GF-D8 (cell line): ENCODE measurements around the gene DIMT1.

Experiments used
- DNase-seq: peaks from one replicate; lab custom pipeline; 2025; lab: John Stamatoyannopoulos, UW

DIMT1 gene

DNA sequence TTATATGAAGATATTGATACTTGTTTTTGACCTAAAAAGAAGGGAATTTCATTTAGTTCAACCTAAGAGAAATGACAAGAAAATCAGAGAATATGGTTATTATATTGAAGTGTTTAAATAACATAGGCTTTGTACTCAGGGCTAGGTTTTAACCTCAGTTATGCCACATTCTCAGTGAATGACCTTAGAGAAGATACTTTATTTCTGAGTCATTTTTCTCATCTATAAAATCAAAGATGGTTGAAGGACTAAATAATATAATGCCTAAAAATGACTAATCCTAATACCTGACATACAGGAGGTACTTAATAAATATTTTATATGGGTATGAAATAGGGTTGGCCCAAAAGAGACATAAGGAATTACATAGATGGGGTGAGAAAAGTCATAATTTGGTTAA is 32.3 kb downstream of the DIMT1 start:
- no peak for DNase-seq

DNA sequence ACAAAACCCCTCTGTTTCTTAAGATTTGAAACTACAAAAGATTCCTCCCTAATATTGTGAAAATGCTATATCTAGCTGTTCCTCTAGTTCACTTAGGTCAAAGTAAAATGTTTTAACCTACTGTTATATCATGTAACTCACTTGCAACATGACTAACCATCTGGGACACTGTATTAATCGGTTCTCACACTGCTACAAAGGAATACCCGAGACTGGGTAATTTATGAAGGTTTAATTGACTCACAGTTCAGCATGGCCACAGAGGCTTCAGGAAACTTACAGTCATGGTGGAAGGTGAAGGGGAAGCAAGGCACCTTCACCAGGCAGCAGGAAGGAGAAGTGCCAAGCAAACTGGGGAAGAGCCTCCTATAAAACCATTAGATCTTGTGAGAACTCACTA is 34.7 kb downstream of the DIMT1 start:
- DNase-seq: no peak

DNA sequence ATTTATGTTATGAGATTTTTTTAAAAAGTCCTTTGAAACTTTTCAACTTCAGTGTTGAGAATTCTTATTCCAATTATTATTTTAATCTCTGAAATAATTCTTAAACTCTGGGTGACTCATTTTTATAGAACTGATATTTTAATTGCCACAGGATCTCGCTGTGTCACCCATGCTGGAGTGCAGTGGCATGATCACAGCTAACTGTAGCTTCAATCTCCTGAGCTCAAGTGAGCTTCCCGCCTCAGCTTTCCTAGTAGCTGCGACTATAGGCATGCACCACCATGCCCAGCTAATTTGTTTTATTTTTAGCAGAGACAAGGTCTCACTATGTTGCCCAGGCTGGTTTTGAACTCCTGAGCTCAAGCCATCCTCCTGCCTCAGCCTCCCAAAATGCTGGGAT is 41.0 kb downstream of the DIMT1 start:
- no peak for DNase-seq

DNA sequence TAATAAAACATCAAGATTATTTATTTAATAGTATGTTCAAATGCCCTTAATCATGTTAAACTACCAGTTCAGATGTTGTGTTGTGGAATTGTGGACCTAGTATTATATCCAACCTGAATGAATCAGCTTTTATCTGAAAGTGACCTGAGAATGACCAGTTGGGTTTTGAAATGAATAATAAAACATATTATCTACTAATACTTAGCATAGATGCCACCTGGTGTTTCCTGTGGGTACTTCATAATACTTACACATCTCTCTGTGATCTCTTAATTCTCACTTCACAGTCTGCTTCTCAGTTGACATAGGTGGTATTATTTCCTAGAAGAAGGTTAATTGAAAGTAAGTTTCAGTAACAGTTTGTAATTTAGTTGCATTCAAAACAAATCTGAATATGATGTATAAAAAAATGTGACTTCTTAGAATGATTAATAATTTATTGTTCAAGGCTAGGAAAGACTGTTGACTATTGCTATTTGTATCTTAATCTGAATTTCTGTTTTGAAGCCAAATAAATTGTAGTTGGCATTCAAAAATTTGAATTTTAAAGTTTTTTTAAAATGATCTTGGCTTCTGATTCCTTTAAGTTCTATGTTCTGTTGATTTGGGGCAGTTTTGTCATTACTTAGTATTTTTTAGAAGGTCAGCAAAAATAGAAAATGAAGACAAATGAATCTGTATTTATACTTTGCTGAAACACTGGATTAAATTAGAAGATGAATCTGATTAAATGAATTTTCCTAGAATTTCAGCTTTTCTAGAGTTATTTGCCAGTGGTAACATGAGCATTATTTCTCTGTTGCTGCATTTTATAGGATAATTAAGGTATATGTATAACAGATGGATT is 49.5 kb downstream of the DIMT1 start:
- DNase-seq: no peak

DNA sequence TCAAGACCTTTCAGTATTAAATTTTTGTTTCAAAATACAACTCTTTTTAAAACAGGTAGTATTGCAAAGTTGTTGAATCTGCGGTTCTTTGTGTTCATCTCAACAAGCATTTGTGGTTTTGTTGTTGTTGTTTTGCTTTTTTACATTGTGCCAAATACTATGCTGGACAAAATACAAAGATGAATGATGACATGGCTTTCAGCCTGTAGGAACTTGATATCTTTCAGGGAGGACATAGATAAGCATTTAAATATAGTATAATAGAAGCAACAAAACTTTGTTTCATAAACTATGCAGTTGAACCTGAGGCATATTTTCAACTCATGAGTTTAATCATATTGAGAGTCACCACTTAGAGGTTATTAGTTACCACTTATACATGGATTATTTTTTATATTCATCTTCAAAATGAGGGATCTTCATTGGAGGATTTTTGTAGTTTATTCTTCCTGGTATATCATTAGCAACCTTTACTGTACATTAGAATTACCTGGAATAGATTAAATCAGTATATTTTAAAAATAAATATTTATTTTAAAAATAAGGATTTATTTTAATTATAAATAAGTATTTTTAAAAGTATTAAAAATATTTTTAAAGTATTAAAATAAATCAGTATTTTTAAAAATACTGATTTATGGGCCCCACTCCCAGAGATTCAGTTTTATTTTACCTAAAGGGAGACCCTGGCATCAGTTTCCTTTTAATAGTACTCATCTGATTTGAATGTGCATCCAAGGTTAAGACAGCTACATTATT is 54.8 kb downstream of the DIMT1 start:
- DNase-seq: no peak

DNA sequence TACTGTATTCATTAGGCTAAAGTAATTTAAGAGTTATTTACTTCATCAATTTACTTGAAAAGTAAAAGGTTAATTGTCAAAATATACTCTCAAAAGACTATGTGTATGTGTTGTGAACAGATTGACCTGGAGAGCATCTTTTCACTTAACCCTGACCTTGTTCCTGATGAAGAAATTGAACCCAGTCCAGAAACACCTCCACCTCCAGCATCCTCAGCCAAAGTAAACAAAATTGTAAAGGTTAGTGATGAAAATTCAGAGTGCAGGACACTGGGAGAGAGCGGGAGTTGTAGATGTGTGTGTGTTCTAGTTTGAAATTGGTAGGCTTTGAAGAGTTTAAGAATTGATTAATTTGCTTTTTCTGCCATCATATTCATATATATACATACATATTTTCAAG is 55.8 kb downstream of the DIMT1 start:
- DNase-seq: no peak

DNA sequence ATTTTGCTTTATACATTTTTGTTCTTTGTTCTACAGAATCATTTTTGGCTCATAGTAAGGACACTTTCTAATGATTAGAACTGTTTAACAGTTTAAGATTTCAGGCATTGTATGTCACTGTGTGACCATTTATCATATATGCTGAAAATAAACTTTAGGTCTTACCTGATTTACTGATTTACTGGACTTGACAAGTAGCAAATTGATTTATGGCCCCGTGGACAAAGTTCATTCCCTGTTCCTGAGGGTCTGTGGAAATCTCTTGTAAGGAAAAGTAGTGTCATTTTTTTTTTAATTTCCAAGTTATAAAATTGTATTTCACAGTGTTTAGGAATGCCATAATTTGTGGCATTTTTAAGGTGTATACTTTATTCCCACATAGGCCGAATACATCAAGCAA is 57.0 kb downstream of the DIMT1 start:
- DNase-seq: no peak

DNA sequence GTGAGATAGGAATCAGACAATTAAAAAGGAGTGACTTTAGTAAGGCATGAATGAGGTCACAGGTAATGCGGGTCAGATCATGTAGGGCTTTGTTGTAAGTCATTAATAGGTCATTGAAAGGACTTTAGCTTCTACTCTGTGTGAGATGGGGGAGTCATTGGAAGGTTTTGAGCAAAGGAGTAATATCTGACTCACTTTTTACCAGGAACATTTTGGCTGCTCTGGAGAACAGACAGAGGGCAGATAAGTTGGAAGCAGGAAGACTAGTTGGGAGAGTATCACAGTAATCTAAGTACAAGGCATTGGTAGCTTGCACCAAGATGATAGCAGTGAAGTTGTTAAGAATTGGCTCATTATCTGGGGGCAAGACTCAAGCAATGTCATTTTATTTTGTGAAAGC is 60.3 kb downstream of the DIMT1 start:
- DNase-seq: no peak

DNA sequence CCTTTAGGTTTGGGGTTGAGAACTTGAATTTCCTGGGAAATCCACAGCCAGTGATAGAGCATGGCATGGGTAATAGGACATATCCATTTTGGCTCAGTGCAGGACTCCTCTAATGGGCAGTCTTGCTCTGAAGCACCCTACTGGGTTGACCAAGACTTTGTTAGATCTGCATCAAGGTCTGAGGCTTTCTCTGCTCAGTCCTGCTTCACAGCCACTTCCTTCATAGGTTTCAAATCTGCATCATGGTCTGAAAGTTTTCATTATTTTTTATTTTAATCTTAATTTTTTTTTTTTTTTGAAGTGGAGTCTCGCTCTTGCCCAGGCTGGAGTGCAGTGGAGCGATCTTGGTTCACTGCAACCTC is 61.2 kb downstream of the DIMT1 start:
- DNase-seq: no peak

DNA sequence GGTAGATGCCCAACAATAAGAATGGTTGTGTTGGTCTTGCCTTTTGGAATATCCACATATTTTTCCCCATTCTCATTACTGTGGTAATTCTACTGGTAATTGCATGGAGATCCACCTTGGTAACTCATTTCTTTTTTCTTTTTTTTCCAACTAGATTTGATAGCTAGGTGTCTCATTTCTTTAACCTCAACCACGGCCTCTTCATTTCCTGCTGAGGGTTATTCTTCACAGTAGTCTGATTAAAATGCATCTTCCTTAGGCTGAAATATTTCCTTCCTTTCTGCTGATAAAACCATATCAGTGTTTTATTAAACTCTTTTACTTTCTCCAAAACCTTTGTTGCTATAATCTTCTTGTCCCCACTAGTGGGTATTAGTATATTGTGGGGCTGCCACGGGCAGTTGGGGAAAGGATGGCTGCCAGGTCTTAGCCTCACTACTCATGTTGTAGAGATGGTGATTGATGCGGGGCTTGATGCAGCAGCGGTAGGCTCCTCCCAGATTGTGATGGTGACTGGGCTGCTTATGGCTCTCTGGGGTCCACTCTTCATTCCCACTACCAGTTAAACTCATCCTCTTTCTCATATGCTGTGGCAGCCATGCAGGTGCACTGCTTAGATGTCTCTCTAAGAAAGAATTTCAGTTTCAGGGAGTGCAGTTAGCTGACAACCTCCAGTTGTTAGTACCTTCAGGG is 61.8 kb downstream of the DIMT1 start:
- DNase-seq: no peak

DNA sequence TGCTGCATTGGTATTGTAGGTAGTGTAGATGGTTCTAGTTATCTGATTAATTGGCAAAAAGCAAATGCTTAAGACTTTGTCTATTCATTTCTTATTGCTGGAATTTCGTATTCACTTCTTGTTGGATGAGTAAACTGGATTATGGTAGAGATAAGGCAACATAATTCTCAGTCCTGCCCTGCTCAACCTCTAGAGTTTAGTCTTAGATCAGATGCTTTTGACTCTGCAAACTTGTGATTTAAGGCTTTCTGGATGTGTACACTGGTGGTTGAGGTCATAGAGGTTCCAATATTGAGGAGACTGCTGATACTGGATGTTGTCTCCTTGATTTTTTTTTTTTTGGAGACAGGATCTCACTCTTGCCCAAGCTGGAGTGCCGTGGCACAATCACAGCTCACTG is 62.7 kb downstream of the DIMT1 start:
- DNase-seq: no peak

DNA sequence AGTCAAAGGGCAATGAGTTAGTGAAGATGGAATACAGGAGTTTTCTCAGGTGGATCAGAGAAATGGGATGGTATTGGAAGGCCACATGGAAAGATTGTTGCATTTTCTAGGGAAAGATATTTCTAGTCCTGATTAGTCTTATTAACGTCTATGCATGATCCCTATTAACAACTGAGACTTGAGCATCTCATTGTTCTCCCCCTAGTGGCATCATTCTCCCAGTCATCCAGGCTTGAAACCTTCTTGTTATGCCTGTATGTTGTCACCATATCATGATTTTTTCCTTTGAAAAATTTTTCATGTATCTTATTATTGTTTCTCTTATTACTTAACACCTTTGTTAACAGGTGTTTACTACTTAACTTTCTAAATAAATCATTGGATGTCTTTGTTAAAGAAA is 63.3 kb downstream of the DIMT1 start:
- DNase-seq: no peak
